HUDEP-2 (cell line): Measurements from ENCODE around the gene CEBPG.

Experiments
- DNase-seq, 76 experiments: peaks; one replicate each; lab custom pipeline; 2025; ENCODE audit not compliant: unreplicated experiment in 76 of 76; lab: John Stamatoyannopoulos, UW

The CEBPG gene

DNA sequence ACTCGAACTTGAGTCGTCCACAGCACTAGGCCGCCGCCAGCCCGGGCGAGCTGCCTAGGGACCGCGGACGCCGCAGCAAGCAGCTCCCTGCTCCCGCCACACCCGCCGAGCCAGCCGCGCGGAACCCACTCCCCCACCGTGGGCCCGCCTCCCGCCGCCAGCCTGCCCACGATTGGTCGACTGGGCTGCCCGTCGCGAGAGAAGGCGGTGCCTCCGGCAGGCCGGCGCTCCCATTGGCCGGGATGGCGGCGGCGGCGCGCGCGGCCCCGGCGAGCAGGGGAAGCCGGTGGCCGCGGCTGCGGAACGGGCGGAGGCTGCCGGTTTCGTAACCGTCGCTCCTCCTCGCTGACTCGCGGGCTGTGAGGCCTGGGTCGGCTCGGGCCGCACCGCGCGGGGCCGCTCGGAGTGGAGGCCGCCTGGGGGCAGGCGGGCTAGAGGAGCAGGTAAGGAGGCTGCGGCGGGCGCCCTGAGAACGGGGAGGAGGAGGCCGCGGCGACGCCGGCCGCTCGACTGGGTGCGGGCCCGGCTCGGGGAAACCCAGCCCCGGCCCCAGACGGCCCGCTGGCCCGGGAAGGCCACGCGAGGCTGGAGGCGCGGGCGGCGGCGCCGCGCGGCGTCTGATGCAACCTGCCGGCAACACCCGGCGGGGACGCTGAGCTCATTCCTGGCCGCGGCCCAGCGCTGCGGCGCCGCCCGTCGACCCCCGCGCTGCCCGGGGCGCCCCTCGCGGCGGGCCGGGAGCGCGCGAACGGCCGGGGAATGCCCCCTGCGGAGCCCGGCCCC is at the start of gene CEBPG:
Gene CEBPG, plus strand, starts transcription at position 257 of the 783 bp plus-strand sequence. CDS start 5,531 bp downstream, outside the sequence.
- peak in 74 of 76 experiments; percentile 38 to 98 (median 91) for DNase-seq

DNA sequence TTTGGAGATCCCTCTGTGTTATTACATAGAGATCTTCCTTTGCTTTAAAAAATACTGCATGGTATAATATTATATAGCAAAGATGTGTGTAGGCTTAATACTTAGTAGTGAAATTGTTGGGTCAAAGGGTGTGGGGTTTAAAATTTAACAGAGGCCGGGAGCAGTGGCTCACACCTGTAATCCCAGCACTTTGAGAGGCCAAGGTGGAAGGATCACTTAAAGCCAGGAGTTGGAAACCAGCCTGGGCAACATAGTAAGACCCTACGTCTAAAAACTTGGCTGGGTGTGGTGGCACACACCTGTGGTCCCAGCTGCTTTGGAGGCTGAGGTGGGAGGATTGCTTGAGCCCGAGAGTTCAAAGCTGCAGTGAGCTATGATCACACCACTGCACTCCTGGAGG is 48.9 kb upstream of the CEBPG start:
- DNase-seq: no peak

DNA sequence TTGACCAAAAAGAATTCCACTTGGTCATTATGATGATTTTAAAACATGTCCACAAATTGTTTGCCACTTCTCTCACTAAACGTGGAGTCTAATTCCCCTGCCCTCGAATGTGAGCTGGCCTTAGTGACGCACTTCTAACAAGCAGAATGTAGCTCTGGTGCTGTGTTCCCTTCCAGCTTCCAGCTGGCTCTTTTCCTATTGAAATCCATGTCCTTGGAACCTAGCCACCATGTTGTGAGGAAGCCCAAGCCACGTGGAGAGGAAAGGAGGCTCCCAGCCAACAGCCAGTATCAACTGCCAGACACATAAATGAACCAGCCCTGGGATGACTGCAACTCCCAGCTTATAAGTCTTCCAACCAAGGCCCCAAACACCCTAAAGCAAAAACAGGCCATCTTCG is 47.6 kb upstream of the CEBPG start:
- DNase-seq: no peak

DNA sequence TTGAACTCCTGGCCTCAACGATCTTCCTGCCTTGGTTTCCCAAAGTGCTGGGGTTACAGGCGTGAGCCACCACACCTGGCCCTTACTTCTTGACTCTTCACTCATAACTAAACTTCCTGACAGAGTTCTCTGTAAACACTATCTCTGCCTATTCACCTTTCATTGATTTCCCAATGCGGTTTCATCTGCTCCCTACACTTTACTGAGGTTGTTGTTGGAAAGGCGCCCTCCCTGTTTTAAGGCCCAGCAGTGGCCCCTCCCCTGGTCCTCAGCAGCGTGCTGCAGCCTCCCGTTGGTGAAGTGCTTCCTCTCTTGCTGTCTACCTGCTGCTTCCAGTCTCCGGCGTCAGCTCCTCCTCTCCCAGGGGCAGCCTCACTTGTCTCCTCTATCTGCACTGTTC is 44.4 kb upstream of the CEBPG start:
- no peak for DNase-seq

DNA sequence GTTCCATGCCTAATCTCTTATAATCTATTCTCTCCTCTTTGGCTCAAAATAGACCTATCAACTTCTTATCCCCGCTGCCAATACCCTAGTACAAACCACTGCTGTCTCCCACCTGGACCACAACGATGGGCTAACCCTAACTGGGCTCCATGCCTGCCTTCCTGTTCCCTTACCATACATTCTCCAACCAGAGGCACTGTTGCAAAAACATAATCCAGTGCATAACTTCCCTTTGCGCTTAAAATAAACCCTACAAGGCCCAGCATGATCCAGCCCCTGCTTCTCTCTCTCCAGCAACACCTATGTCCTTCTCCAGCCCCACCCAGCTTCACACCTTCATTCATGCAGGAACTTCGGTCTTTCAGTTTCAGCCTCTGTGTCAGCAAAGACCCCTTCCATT is 43.8 kb upstream of the CEBPG start:
- DNase-seq: no peak

DNA sequence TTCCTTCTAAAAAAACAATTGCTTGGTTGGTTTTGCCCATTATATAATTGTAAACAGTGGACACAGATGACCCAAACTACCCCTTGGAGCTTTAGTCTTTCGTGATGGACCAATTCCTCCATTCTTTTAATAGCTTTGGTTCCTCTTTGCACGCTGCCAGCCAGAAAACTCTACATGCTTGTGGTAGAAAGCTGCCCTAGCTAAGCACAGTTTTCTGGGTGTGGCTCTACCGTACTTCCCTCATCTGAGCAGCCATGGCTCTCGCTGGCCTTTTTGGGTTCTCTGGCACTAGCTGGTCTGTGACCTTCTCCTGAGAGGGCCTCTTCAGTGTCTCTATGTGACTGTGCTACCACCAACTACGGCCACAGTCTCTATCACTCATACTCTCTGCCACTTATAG is 41.3 kb upstream of the CEBPG start:
- peak in 2 of 76 experiments; percentile 5 to 9 for DNase-seq

DNA sequence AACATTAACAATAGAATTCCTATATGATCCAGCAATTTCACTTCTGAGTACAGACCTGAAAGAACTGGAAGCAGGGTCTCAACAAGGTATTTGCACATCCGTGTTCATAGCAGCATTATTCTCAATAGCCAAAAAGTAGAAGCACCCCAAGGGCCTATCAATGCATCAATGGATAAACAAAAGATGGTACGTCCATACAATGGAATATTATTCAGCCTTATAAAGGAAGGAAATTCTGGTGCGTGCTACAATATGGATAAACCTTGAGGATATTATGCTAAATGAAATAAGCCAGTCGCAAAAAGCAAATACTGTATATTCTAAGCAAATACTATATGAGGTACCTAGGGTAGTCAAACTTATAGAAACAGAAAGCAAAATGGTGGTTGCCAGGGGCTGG is 40.4 kb upstream of the CEBPG start:
- no peak for DNase-seq

DNA sequence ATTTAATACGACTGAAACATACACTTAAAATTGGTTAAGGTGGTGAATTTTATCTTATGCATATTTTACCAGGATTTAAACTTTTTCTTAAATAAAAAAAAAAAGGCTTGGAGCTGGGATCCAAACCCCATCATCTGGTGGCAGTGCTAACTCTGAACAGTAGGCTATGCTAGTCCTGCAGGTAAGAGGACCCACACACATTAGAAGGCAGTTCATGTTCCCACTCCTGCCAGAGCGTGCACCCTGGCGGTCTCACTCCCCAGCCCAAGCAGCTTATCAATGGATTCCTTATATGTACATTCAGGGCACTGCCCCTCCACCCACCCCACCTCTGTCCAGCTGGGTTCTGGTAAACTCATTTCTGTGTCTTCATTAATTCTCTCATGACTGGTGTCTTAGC is 39.9 kb upstream of the CEBPG start:
- no peak for DNase-seq

DNA sequence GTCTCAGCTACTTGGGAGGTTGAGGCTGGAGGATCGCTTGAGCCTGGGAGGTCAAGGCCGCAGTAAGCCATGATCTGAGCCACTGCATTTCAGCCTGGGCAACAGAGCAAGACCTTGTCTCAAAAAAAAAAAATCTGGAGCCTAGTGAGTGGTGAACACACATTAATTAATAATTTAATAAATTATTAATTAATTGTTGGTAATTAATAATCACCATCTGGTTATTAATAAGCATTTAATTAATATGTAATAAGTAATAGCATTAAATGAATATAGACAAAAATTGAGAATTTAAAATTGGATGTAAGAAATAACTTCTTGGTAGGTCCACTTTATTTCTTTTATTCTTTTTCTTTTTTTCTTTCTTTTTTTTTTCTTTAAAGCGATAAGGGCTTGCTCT is 39.2 kb upstream of the CEBPG start:
- DNase-seq: no peak

DNA sequence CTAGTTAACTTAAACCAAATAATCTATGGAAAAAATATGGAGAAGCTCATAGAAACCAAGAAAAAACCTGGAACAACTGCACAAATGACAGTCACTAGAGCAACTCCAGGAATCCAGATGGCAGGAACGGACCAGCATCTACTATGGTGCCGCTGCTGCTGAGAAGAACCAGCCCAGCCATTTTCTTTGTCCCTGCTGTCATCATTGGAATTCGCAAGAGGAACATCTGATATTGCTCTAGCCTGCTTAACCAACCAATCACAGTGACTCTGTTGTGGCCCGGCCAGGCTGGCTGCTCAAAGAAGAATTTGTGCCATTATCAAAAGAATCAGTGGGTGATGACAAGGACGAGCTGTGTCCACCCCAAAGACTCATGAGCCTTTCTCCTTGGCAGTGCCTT is 38.1 kb upstream of the CEBPG start:
- DNase-seq: no peak

DNA sequence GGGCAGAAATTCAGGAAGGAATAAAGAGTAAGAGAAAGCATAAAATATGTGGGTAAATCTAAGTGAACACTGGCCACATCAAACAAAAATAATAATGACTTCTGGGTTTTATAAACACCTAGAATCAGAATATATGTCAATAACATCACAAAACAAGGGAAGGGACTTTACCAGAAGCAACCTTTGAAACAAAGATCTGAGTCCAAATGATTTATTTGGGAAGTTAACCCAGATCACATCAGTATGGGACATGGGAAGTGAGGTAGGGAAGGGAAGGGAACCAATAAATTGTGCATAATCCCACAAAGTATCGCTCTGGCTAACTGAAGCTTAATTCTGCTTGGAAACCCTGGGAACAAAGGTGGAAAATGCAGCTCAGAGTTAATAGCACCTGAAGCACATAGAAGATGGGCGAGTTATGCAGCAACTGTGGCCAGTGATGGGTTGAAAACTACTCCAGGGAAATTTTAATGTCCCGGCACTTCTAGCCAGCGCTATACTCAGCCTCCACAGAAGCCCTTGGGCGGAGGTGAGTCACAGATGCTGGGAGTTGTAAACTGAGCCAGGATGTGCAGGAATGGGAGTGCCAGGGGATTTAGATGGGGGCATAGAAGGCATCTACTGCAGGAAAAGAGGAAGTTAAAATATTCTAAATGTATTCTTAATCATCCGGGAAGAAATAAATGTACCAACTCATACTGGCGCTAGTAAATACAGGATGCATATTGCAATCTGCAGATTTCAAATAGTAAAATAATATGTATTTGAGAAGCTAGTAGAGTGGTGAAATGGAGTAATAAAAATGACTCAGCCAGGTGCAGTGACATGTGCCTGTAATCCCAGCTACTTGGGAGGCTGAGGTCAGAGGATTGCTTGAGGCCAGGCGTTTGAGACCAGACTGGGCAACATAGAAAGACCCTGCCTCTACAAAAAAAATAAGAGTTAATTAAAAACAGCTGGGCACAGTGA is 34.2 kb upstream of the CEBPG start:
- DNase-seq: no peak

DNA sequence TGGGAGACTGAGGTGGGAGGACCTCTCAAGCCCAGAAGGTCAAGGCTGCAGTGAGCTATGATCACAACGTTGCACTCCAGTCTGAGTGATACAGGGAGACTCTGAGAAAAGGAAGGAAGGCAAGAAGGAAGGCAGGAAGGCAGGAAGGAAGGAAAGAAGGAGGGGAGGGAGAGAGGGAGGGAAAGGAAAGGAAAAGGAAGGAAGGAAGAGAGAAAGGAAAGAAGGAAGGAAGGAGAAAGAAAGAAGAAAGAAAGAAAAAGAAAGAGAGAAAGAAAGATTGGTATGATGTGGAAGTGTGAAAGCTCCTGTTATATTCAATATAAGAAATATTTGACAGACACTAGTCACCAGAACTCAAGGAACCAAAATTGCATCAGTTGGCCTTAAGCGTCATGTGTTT is 32.5 kb upstream of the CEBPG start:
- no peak for DNase-seq

DNA sequence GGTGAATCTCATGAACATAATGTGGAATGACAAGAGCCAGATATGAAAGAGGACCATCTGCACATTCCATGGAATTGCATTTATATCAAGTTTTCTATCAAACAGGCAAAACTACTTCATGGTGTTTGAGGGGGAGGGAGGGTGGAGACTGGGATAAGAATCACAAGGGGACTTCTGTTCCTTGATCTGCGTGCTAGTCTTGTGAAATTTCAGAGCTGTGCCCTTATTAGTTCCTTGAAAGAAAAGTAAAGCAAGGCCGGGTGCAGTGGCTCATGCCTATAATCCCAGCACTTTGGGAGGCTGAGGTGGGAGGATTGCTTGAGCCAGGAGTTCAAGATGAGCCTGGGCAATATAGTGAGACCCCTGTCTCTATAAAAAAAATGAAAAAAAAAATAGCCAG is 30.2 kb upstream of the CEBPG start:
- no peak for DNase-seq

DNA sequence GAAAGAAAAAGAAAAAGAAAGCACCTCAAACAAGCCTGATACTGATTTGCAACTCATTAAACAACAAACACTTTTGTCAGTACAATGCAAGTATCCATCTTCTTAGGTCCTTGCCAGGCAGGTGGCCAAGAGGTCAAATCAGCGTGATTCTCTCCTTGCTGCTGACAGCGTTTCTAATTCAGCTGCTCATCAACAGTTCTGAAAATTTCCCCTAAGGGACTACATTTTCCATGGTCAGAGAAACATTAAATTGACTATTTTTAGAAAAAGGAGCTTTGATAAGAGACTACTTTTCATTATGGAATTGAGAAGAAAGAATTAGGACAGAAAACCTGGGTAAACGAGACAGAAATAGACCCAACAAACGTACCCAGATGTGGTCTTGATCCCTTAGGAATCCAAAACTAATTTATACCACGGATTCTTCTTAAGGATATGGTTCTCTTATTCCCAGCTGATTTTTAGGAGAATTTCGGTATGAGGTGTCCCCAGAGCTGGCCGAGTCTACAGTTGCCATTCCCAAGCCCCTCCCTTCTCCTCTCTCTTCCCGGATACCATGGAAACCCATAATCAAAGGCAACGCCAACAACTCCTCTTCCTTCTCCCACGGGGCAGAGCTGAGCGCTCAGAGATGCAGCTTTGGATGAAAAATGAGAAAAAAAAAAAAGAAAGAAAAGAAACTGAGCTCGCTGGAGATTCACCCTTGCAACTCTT is 29.5 kb upstream of the CEBPG start:
- DNase-seq: no peak

DNA sequence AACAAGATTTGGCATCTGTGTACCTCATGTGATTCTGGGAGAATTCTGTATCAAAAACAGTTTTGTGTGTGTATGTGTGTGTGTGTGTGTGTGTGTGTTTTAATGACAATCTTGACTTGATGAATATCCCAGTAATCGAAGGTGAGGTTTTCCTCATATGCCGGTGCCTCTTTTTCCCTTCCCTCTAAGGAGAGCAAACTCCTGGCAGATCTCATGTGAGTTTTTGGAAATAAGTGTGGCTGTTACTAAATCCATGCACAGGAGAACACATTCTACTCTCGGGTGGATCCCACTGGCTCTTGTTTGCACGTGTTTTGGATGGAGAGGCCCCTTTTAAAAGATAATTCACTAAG is 29.0 kb upstream of the CEBPG start:
- DNase-seq: no peak

DNA sequence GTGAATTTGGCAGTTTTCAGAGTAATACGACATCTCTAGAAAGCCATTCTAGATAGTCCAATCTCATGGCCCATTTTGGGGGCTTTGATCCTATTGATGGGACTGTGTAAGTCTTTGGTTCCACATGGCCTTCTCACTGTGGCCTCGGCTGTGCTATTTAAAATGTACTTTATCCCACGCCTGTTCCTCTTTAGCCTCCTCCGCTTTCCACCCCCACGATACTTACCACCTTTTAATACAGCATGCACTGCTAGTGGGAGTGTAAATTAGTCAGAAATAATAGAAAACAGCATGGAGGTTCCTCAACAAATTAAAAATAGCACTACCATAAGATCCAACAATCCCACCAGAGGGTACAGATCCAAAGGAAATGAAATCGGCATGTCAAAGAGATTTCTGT is 28.3 kb upstream of the CEBPG start:
- no peak for DNase-seq

DNA sequence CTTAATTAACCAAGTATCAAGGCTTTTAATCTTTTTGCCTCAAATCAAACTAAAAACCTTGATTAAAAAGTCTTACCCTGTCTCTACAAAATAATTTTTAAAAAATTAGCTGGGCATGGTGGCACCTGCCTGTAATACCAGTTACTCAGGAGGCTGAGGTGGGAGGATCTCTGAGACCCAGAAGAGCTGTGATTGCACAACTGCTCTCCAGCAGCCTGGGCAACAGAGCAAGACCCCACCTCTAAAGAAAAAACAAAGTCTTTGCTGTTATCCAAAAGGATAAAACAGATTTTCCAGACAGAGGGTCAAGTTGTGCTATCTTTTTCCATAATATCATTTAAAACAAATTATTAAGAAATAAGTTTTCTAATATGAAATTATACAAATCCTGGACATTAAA is 26.8 kb upstream of the CEBPG start:
- no peak for DNase-seq

DNA sequence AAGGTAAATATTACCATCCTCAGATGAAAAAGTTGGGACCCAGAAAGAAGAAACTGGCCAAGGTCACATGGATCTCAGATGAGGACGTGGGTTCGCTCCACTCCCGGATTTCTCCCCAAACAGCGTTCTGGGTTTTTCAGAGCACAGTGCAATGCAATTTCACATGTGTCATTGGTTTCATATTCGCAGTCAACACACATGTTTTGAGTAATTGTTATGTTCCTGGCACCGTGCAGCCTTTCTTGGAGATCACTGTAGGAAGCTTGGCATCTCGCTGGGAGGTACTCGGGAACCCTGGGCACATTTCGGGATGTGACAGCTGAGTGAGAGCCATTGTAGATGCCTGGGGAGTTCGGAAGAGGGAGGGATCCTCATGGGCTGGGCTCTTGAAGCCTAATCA is 26.2 kb upstream of the CEBPG start:
- DNase-seq: no peak

DNA sequence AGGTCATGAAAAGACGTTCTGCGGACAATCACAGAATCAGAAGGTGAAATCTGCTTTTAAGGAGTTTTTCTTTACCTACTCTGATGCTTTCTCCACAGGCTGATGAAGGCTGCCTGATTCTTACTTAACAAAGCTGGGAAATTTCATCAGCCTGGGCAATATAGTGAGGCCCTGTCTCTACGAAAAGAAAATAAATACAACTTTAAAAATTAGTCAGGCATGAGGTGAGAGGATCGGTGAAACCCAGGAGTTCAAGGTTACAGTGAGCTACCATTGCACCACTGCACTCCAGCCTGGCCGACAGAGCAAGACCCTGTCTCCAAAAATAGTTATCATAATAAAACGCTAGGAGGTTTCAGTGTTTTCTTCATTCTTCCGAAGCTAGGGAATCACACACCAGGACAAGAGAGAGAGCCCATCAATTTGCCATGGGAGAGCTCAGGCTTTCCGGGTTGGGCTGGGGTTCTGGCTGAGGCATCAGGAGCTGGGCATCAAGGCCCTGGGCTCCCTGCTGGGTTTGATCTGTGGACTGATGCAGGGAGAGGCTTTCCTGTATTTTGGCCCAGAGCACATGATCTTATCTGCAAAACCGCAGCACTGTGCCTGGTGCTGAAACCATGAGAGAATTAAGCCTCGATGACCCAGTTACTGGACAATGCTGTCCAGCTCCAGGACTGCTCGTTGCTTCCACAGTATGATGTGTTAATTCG is 25.1 kb upstream of the CEBPG start:
- no peak for DNase-seq
